ENCODE results near the gene RANBP3.

DNA sequence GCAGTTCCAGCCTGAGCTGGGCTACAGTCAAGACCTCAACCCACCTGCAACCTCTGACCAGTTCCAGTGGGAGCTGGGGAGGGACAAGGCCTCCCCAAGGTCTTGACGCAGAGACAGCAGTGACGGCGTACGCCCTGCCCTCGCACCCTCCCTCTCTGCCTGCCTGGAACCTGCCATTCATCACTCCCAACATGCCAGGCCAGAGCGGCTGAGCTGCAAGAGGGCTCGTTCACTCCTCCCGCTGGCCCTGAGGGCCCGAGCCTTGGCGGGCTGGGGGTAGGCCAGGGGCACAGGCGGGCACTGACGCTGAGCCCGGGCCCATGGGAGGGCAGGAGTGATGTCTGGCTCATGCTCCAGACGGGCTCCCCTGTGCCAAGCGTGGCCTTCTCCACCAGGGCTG, 82.5 kb downstream of the RANBP3 start:
- TF ChIP-seq CBX8 (IDR thresholded peaks at IDR 0.05; ENCODE audit: borderline replicate concordance, low read depth, low read length) (no peak), ZNF274 (IDR thresholded peaks at IDR 0.05; ENCODE audit: borderline replicate concordance, extremely low read depth, low read length) (no peak), BCL11A (IDR thresholded peaks at IDR 0.05; ENCODE audit: low read depth in 2 of 2, low read length in 2 of 2) (no peak), TAF1 (IDR thresholded peaks at IDR 0.05; ENCODE audit: low read depth, low read length) (no peak), RAD21 (IDR thresholded peaks at IDR 0.05 in 1 of 2, conservative IDR thresholded peaks at IDR 0.05 in 1 of 2; ENCODE audit: low read depth in 2 of 2, low read length in 2 of 2) (no peak)
- TF ChIP-seq, protein P1, sequence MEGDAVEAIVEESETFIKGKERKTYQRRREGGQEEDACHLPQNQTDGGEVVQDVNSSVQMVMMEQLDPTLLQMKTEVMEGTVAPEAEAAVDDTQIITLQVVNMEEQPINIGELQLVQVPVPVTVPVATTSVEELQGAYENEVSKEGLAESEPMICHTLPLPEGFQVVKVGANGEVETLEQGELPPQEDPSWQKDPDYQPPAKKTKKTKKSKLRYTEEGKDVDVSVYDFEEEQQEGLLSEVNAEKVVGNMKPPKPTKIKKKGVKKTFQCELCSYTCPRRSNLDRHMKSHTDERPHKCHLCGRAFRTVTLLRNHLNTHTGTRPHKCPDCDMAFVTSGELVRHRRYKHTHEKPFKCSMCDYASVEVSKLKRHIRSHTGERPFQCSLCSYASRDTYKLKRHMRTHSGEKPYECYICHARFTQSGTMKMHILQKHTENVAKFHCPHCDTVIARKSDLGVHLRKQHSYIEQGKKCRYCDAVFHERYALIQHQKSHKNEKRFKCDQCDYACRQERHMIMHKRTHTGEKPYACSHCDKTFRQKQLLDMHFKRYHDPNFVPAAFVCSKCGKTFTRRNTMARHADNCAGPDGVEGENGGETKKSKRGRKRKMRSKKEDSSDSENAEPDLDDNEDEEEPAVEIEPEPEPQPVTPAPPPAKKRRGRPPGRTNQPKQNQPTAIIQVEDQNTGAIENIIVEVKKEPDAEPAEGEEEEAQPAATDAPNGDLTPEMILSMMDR (IDR thresholded peaks at IDR 0.05; ENCODE audit: control extremely low read depth in 1 of 3, insufficient read depth in 1 of 3, low read depth in 1 of 3, low read length in 3 of 3), result no peak
- TF ChIP-seq, protein P2, sequence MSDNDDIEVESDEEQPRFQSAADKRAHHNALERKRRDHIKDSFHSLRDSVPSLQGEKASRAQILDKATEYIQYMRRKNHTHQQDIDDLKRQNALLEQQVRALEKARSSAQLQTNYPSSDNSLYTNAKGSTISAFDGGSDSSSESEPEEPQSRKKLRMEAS (IDR thresholded peaks at IDR 0.05), result no peak
- TF ChIP-seq, protein P3, sequence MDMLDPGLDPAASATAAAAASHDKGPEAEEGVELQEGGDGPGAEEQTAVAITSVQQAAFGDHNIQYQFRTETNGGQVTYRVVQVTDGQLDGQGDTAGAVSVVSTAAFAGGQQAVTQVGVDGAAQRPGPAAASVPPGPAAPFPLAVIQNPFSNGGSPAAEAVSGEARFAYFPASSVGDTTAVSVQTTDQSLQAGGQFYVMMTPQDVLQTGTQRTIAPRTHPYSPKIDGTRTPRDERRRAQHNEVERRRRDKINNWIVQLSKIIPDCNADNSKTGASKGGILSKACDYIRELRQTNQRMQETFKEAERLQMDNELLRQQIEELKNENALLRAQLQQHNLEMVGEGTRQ (IDR thresholded peaks at IDR 0.05; ENCODE audit: low read length), result no peak
- TF ChIP-seq, protein P4, sequence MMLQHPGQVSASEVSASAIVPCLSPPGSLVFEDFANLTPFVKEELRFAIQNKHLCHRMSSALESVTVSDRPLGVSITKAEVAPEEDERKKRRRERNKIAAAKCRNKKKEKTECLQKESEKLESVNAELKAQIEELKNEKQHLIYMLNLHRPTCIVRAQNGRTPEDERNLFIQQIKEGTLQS (IDR thresholded peaks at IDR 0.05; ENCODE audit: insufficient read depth, low read depth, low read length), result no peak

All from H1 (cell line).